ENCODE measurements around the gene PLA2G2F.

DNA sequence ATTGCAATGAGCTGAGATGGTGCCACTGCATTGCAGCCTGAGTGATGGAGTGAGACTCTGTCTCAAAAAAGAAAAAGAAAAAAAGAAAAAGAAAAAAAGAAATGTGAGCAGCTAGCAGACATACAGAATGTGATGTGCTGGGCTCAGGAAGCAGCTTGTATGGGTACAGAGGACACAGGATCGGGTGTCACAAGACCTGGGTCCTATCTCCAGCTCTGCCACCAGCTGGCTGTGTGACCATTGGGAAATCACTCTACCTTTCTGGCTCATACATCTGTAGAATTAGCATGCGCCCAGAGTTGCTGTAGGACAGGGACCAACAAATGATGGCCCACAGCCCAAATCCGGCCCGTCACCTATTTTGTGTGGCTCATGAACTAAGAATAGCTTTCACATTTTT lies 50.5 kb downstream of the PLA2G2F start:
- TF ChIP-seq CREM (IDR thresholded peaks at IDR 0.05; ENCODE audit: low read depth), result no peak
- no peak for TF ChIP-seq ZSCAN29 (IDR thresholded peaks at IDR 0.05)
- no peak for TF ChIP-seq ARID3A (IDR thresholded peaks at IDR 0.05; ENCODE audit: borderline replicate concordance, low read depth, low read length)
- no peak for TF ChIP-seq L3MBTL2 (IDR thresholded peaks at IDR 0.05)
- TF ChIP-seq CHCHD3 (CRISPR knock-in tag; IDR thresholded peaks at IDR 0.05), result no peak
- TF ChIP-seq ELF2 (CRISPR knock-in tag; IDR thresholded peaks at IDR 0.05), result no peak
- TF ChIP-seq RREB1 (CRISPR knock-in tag; IDR thresholded peaks at IDR 0.05), result no peak

All from K562 (cell line).